SH-SY5Y (cell line): Measurements from ENCODE around the gene TTLL9.

Experiments
- GATA2 ChIP-seq: IDR thresholded peaks from 2 replicates; pipeline ENCODE4 v1.6.1; 2011; ENCODE audit warnings: mild to moderate bottlenecking, low read depth, low read length
- GATA3 ChIP-seq: IDR thresholded peaks from 2 replicates; pipeline ENCODE4 v1.6.1; 2011; ENCODE audit warnings: low read depth, mild to moderate bottlenecking, low read length, moderate library complexity

TTLL9 gene

DNA sequence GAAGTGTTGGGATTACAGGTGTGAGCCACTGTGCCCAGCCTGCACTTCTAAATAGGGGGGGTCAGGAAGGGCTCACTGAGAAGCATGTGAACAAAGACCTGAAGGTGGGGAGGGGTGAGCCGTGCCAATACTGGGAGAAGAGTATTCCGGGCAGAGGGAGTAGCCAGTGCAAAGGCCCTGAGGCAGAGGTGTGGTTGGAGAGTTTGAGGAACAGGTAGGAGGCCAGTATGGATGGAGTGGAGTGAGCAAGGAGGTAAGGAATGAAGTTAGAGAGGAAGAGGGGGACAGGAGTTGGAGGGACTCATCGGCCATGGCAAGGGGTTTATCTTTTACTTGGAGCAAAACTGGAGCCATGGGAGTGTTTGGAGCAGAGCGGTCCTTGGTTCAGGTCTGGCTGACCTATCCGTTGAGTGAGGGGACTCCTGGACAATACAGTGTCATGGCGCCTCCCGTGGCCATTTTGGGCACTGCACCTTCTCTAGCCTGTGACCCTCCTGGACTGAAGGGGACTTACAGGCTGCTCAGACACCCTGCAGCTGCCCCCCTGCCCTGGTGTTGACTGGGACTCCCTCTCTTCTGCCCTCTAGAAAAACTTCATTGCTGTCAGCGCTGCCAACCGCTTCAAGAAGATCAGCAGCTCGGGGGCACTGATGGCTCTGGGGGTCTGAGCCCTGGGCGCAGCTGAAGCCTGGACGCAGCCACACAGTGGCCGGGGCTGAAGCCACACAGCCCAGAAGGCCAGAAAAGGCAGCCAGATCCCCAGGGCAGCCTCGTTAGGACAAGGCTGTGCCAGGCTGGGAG, 37.1 kb upstream of the TTLL9 start:
- TF ChIP-seq GATA2 (no peak), GATA3 (no peak)

DNA sequence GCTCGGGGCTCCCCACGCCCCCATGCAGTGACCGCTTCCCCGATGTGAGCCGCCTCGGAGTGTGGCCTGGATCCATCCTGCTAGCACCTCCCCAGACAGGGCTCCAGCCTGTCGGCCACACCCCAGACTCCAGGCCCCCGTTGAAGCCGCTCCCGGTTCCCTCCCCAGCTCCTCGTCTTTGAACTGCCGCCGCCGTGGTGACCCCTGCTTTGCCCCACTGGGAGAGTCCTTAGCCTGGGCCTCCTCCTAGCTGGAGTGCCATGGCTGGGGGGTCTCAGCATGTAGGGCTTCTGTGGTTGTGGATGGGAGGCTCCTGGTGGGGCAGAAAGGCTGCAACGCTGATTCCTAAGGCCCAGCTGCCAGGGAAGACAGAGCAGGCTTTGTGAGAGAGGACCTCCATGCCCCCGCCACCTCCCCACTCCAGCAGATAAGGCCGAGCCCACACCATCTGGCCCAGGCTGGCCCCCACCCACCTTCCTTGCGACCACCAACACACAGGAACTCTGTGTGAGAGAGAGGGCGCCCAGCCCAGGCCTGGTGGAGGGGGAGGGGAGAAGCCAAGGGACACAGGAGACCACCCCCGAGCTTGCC, 36.4 kb upstream of the TTLL9 start:
- no peak for TF ChIP-seq GATA2
- TF ChIP-seq GATA3, result no peak

DNA sequence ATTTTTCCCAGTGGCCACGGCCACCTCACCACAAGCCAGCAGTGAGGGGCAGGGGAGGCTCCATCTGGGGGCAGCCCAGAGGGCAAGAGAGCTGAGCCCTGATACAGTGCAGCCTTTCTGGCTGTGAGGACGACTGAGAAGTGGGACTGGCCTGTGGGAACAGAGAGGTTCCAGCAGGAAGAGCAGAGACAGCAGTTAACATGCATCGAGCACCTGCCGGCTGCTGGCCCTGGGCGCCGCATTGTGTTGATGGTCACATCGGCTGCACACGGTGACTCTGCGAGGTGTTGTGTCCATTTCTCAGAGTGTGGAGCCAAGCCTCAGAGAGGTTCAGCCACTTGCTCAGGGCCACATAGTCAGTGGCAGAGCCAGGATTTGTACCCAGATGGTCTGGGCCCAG, 34.9 kb upstream of the TTLL9 start:
- TF ChIP-seq GATA2, result no peak
- TF ChIP-seq GATA3, result no peak

DNA sequence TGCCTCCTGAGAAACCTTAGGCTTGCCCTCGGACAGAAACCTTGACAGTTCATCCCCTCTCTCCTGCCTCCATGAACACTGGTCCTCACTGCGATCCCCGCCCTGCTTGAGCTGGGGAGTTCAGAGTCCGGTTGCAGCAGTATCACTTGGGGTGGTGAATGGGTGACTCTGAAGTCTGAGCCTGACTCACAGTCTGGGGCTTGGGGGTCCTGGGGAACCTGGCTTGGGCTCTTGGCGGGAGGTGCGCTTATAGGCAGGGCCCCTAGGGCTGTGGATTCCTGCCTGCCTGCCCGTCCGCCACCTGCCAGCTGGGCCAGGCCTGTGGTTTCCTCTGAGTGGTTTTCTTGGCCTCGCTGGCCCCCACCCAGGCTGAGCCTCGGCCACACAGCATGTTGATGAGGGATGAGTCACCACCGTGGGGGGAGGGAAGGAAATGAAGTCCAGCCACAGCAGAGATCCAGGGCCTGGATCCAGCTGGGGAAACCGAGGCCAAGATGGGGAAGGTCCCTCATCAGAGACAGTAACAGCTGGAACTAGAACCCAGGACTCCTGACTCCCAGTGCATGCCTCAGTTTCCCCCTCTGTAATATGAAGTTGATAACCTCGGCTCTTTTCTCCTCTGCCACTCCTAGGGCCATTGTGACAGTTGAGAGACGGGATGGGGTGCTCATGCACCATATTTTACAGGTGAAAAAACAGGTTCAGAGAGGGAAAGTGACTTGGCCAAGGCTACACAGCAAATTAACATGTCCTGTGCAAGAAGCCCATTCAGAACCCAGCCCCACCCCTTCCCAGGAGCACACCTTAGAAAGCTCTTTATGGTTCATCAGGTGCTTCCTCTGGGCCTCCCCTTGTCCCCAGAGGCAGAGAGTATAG, 34.2 kb upstream of the TTLL9 start:
- TF ChIP-seq GATA2, result no peak
- TF ChIP-seq GATA3, result no peak

DNA sequence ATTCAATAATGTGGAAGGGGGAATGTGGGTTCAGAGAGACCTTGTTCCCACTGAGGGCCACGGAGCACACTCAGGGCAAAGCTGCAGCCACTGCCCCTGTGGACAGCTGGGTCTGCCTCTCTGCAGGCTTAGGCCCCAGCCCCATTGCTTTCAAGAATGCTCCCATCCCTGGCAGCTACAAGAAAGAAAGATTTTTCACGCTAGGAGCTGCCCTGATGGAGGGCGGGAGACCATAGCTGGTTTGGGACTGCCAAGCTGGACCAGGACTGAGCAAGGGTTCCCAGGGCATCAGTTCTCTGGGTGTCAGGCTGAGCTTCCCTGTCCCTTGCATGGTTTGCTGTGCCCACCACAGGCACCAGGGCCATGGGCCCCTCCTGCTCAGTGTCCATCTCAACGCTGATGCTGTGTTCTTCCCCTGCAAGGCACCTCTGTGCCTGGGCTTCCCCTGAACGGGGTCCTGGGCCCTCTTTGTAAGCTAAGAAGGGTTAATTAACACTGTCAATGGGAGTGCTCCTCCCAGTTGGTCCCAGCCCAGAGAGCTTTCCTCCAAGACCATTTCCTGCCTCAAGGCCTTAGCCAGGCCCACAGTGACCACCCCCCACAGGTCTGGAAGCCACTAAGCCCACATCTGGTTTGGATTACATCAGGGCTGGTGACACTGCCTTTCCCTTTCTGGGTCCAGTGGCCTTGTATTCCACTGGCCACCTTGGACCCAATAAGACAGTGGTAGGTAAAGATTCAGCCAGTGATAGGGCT, 33.4 kb upstream of the TTLL9 start:
- TF ChIP-seq GATA3 (no peak), GATA2 (no peak)

DNA sequence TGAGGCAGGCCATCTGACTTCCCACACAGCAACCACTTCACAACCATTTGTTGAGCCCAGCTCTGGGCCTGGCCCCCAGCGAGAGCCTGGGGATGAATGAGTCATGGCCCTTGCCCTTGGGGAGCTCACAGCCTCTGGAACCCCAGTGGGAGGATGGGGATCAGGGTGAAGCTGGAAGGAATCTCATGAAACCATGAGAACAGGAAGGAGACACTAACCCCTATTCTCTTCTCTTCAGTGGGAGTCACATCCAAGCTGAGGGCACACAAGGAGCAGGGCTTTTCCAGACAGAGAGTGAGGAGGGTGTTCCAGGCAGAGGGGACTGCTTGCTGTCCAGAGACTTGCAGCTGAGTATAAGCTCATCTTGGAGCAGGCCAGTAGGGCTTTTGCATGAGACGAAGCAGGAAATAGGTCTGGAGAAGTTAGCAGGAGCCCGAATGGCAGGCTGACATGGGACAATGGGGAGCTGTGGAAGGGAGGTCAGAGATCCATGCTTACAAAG, 32.5 kb upstream of the TTLL9 start:
- TF ChIP-seq GATA2 (no peak), GATA3 (no peak)

DNA sequence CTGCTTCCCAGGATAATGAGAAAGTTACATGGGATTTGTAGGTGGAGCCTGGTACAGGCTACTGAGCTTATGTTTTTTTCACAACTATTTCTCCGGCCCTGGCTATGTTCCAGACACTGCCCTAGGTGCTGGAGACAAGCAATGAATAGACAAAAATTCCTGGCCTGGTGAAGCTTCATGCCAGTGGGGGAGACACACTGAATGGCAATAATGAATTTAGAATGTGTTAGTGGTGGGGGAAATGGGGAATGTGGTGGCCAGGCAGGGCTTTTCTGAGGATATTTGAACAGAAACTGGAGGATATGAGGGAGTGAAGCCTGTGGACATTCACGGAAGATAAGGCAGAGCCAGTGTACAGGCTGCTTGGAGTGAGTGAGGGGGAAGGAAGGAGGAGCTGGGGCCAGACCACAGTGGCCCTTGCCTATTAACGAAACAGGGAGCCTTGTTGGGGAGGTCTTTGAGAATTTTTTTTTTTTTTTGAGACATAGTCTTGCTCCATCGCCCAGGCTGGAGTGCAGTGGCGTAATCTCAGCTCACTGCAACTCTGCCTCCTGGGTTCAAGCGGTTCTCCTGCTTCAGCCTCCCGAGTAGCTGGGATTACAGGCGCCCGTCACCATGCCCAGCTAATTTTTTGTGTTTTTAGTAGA, 31.7 kb upstream of the TTLL9 start:
- TF ChIP-seq GATA3, result no peak
- TF ChIP-seq GATA2, result no peak

DNA sequence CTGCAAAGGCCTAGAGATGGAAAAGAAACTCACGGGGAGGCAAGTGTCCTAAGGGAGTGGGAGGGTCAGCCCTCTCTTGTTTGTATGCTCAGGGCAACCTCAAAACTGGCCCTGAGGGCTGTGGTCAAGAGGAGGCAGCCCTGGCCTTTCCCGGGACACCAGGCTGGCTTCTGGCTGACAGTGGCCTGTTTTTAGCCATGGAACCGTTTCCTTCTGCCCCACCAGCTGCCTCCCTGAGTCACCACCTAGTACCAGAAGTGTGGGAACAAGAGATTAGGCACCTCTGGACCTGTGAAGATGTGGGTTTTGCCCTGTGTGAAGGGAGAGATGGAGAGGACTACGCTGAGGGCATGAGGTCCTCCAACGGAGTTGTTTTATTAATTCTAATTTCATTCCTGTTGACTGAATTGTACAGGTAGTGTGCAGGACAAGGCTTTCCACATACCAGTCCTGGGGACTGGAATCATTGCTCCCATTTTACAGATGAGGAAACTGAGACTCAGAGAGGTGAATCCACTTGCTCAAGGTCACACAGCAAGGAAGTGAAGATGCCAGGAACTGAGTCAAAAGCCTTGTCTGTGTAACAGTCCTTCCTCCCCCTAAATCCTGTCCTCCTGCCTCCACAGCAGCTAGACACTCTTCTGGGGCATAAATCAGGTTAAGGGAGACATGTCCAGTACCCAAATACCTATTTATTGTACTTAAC, 30.5 kb upstream of the TTLL9 start:
- TF ChIP-seq GATA2 (no peak), GATA3 (no peak)

DNA sequence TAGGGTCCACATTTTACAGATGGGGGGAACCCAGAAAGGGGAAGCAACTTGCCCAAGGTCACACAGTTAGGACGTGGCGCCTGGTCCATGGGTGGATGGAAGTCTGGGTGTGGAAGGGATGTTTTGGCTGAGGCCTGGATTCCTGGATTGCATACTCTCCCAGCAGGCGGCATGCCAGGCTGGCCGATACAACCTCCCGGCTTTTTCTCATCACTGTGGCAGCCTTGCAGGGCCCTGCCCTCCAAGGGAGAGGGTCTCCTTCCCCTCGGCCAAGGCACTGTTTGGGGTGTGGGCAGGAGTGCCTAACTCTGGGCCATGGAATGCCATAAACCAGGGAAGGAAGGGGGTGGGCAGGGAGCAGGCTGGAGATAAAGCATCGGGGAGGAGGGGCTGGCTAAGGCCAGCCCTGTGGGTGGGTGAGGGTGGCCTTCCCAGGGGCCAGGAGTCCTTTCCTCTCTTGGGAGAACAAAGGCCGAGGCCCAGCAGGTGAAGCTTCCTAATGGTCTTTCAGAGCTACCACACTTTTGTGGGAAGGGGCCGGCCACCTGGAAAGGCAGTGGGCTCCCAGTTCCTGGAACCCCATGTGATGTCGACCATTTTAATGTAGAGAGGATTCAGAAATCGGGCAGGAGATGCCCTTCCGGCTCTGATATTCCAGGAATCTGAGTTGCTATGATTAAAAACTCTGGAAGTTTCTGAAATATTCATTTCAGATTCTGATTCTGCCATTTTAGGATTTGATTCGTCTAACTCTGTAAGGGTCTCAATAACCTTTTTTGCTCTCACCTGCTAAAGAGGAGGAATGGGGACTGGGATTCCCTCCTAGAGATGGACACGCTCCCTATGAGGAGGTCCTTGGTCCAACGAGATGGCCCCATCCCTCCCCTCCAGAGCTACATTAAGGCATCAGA, 29.3 kb upstream of the TTLL9 start:
- TF ChIP-seq GATA3 (no peak), GATA2 (no peak)

DNA sequence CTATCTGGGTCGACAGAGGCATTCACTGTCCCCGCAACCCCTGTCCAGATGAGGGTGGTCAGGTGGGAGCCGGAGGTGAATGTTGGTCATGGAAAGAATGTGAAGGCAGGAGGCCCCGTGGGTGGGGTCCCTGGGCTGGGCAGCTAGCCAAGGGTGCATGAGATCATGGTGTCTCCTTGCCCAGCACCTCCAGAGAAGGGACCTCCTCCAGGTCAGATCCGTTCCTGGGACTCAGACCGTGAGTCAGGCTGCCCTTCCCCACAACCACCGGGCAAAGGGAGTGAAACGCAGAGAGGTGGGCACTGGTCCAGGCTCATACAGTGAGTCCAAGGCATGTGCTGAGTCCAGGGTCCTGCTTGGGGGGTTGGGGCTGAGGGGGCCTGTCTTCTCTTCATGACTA, 28.5 kb upstream of the TTLL9 start:
- TF ChIP-seq GATA2, result no peak
- TF ChIP-seq GATA3, result no peak

DNA sequence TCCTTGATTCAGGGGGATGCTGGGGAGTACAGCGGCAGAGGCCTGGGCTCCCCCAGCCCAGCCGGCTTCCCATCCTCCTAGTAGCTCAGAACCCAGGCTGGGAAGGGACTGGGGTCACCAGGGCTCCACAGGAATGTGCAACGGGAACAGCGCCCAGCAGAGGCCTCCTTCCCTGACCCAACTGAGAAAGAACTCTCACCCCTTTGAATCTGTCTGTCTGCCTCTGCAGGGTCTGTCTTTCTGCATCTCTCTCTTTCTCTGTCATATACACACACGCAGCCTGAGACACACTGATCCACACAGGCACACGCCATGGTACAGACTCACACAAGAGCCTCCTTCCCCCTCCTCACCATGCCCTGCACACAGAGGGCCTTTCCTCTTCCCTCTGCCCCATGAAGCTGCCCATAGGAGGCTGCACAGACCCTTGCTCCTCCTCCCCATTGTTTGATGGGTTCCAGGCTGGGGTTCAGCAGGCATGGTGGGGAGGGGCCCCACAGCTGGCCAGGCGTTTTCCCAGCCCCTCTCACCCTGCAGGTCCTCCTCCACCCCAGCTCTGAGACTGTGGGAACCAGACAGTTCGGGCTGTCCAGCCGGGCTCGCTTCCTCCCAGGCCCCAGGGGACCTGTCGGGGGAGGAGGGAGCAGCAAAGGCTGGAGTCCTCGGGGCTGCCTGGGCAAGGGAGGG, 27.8 kb upstream of the TTLL9 start:
- TF ChIP-seq GATA2, result no peak
- TF ChIP-seq GATA3, result no peak

DNA sequence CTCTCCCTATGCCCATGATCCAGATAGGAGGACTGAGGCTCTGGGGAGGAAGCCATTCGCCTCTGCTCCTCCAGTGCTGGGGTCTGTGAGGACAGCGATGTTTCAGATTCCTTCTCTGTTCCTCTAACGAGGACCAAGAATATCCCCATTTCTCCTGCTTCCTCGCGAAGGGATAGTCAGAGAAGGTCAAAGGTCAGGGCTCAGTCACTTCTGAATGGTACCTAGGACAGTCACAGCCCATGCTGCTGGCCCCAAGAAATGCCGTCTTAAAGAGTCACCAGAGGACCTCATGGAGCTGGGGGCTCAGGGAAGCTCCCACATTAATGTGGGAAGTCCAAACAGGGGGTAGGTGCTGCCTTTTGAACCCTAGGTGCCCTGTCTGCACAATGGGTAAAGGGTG, 27.1 kb upstream of the TTLL9 start:
- no peak for TF ChIP-seq GATA2
- TF ChIP-seq GATA3, result no peak
